ENCODE measurements around the gene LRP3.

GRCh38 chr19:33224694-33225457 is 30.7 kb downstream of the LRP3 start:
- TF ChIP-seq CTCF (IDR thresholded peaks at IDR 0.05) (no peak), POLR2A (IDR thresholded peaks at IDR 0.05) (no peak)
